K562 (cell line): ENCODE data around the gene CLDN24. TPM values are rescaled to one million over a fixed set of nuclear protein-coding genes. Genes with fewer than 3 reads are reported as not detected.
A peak's percentile ranks its signal among the peaks of the same experiment; 100 is the strongest.

Experiments used
- ATAC-seq: fragments of 200-7000 bp; cut with Tn5 transposase; 3 replicates; pipeline ENCODE4 v1.9.1; 2020; ENCODE audit warnings: moderate library complexity
- BruUV-seq: library from RNA; stranded (reverse); fragments of 400-500 nt; replicated peaks from 2 replicates; lab custom pipeline; 2021; lab: Mats Ljungman, UMichigan
- CTCF ChIA-PET: fragments of 300-600 bp; formaldehyde crosslinking; extraction: SDS; loops from one replicate; lab custom pipeline; 2021; ENCODE audit warnings: low intra/inter-chr PET ratio; lab: Yijun Ruan, JAX
- POLR2A ChIA-PET: fragments of 300-600, 350-650 bp; sonication (Branson Sonifier 250); formaldehyde crosslinking; extraction: SDS; loops from one replicate; lab custom pipeline; 2021; ENCODE audit warnings: antibody characterized with exemption, inconsistent platforms; lab: Yijun Ruan, JAX
- DNase-seq, 4 experiments: peaks; one replicate each; pipeline versions ENCODE4 v3.0.0 to v3.0.0-alpha.2; 2011 to 2018; ENCODE audit warnings: low spot score in 3 of 4, mixed read lengths in 3 of 4; ENCODE audit errors: extremely low read depth in 1 of 4
- FAIRE-seq: peaks from 2 replicates; lab custom pipeline; 2011; peaks lifted over from hg19 to GRCh38; lab: Jason Lieb, UNC
- H2AFZ ChIP-seq: 2 replicates; pipeline ENCODE4 v1.6.0; 2011; ENCODE audit warnings: low read depth, low read length, control low read depth, inconsistent platforms
- H3K27ac ChIP-seq: fragments of 200-600 bp; 3 replicates; pipeline ENCODE4 v1.8.0; 2011; ENCODE audit warnings: low read depth, mild to moderate bottlenecking, control low read depth, inconsistent platforms, low read length, moderate library complexity, mixed read lengths; ENCODE audit errors: extremely low read depth
- H3K27me3 ChIP-seq, 2 experiments: fragments of 300-600 bp in 1 of 2; 2 replicates in 1 of 2; 3 replicates in 1 of 2; pipeline versions ENCODE4 v1.6.0 to v1.8.0; 2011; ENCODE audit warnings: inconsistent platforms in 2 of 2, low read length in 2 of 2, mild to moderate bottlenecking in 1 of 2, mixed read lengths in 1 of 2, moderate library complexity in 1 of 2; ENCODE audit not compliant: control insufficient read depth in 2 of 2, insufficient read depth in 2 of 2
- H3K36me3 ChIP-seq: fragments of 300-600 bp; 3 replicates; pipeline ENCODE4 v1.8.0; 2011; ENCODE audit warnings: mild to moderate bottlenecking, low read length, inconsistent platforms; ENCODE audit not compliant: control insufficient read depth, insufficient read depth
- H3K4me1 ChIP-seq, 2 experiments: fragments of 200-600 bp in 1 of 2; replicated peaks in 1 of 2; 2 replicates in 1 of 2; 3 replicates in 1 of 2; pipeline versions ENCODE4 v1.5.1 to v1.8.0; 2011; ENCODE audit warnings: inconsistent platforms in 2 of 2, low read length in 2 of 2, mild to moderate bottlenecking in 1 of 2, mixed read lengths in 1 of 2, moderate library complexity in 1 of 2; ENCODE audit not compliant: control insufficient read depth in 2 of 2, insufficient read depth in 2 of 2
- H3K4me2 ChIP-seq: 2 replicates; pipeline ENCODE4 v1.6.1; 2011; ENCODE audit warnings: low read length, control low read depth, inconsistent platforms, mixed read lengths; ENCODE audit not compliant: insufficient read depth
- H3K4me3 ChIP-seq: fragments of 200-600 bp; sonication (generic), shearing (Covaris generic); 2 replicates; pipeline ENCODE4 v1.5.1; 2016; ENCODE audit warnings: control low read depth, inconsistent platforms
- H3K79me2 ChIP-seq: fragments of 200-600 bp; 3 replicates; pipeline ENCODE4 v1.8.0; 2011; ENCODE audit warnings: low read length, inconsistent platforms; ENCODE audit not compliant: control insufficient read depth, insufficient read depth
- H3K9ac ChIP-seq, 2 experiments: 2 replicates each; pipeline versions ENCODE4 v1.6.0 to v1.6.1; 2011; ENCODE audit warnings: low read depth in 2 of 2, low read length in 2 of 2, control low read depth in 1 of 2, inconsistent platforms in 1 of 2, mild to moderate bottlenecking in 1 of 2, mixed read lengths in 1 of 2; ENCODE audit not compliant: insufficient read depth in 1 of 2
- H3K9me1 ChIP-seq: one replicate; pipeline ENCODE4 v1.6.0; 2011; ENCODE audit warnings: inconsistent platforms, mild to moderate bottlenecking, low read length, moderate library complexity; ENCODE audit not compliant: control insufficient read depth, insufficient read depth
- H3K9me3 ChIP-seq: replicated peaks from 2 replicates; pipeline ENCODE4 v1.5.1; 2011; ENCODE audit warnings: low read depth, low read length, inconsistent platforms; ENCODE audit not compliant: control insufficient read depth, insufficient read depth
- H4K20me1 ChIP-seq: replicated peaks from 2 replicates; pipeline ENCODE4 v1.6.1; 2011; ENCODE audit warnings: low read length, inconsistent platforms, mixed read lengths; ENCODE audit not compliant: control insufficient read depth, insufficient read depth
- ETV1 ChIP-seq: fragments of 450-650 bp; conservative IDR thresholded peaks from 2 replicates; pipeline ENCODE4 v1.6.1; 2016; ENCODE audit warnings: missing genetic modification characterization, control low read depth, low read depth, missing compliant biosample characterization
- GATAD2B ChIP-seq: fragments of 450-650 bp; IDR thresholded peaks from 2 replicates; pipeline ENCODE4 v1.6.1; 2017; ENCODE audit warnings: mild to moderate bottlenecking, borderline replicate concordance
- HNRNPL ChIP-seq: fragments of 200-400 bp; formaldehyde crosslinking; IDR thresholded peaks from 2 replicates; pipeline ENCODE4 v1.6.1; 2017; ENCODE audit warnings: low read depth, mild to moderate bottlenecking, low read length
- MEIS2 ChIP-seq: fragments of 450-650 bp; IDR thresholded peaks from 2 replicates; pipeline ENCODE4 v1.6.1; 2014; ENCODE audit warnings: mild to moderate bottlenecking; ENCODE audit not compliant: partially characterized antibody
- PHB2 ChIP-seq: fragments of 450-650 bp; IDR thresholded peaks from 2 replicates; pipeline ENCODE4 v1.6.1; 2017; ENCODE audit warnings: low read depth
- PKNOX1 ChIP-seq: fragments of 450-650 bp; IDR thresholded peaks from 2 replicates; pipeline ENCODE4 v1.6.1; 2016
- RB1 ChIP-seq: fragments of 450-650 bp; IDR thresholded peaks from 2 replicates; pipeline ENCODE4 v1.6.1; 2017; ENCODE audit warnings: low read depth, mild to moderate bottlenecking
- WGBS: fragments of 100-300 bp; shearing (Covaris generic); methylation state at CpG from one replicate; pipeline ENCODE4 v1.1.6; 2016; ENCODE audit warnings: low coverage, mixed read lengths; ENCODE audit not compliant: insufficient coverage; ENCODE audit errors: missing lambda C conversion rate; 5-methylcytosine and 5-hydroxymethylcytosine counted together
- in situ Hi-C: fragments of 300-500 bp; cut with MboI; formaldehyde crosslinking; loops from 4 replicates; pipeline ENCODE4 v1.15.0; 2018; ENCODE audit warnings: inconsistent platforms, mixed read lengths
- intact Hi-C: fragments of 100-400 bp; cut with micrococcal nuclease; formaldehyde crosslinking; loops from 2 replicates; pipeline ENCODE4 v1.14.2; 2022
- polyA plus RNA-seq, 8 experiments: library from polyadenylated mRNA; depleted of rRNA in 4 of 8; stranded (reverse) in 5 of 8; unstranded in 3 of 8; fragments of >200 nt; fragmentation: Nextera tagmentation in 2 of 8; fragmentation: Illumina TruSeq in 1 of 8; extraction: Ambion mirVana in 2 of 8; extraction: Trizol in 1 of 8; gene quantifications; 2 replicates each; pipeline versions ENCODE4 v1.2.1 to v1.2.3, GENCODE V29; 2011 to 2014; ENCODE audit warnings: inconsistent platforms in 1 of 8, missing spikeins in 1 of 8
- total RNA-seq, 7 experiments: library from RNA; depleted of rRNA in 6 of 7; stranded (reverse); fragments of >200 nt in 6 of 7; fragmentation: Illumina TruSeq in 2 of 7; extraction: Trizol in 2 of 7; gene quantifications; 2 replicates each; pipeline versions ENCODE4 v1.2.1 to v1.2.3, GENCODE V29; 2011 to 2021; ENCODE audit warnings: low replicate concordance in 1 of 7
- TF ChIP-seq, protein P1 (sequence below), 2 experiments: fragments of 450-650 bp; IDR thresholded peaks; 2 replicates each; pipeline ENCODE4 v1.6.1; 2016; ENCODE audit warnings: mild to moderate bottlenecking in 2 of 2, borderline replicate concordance in 1 of 2, low read depth in 1 of 2, moderate library complexity in 1 of 2
- TF ChIP-seq, protein P2 (sequence below): sonication (generic); formaldehyde crosslinking; IDR thresholded peaks from 2 replicates; pipeline ENCODE4 v1.8.0; 2022; ENCODE audit warnings: mild to moderate bottlenecking, missing genetic modification reagents
- TF ChIP-seq, protein P3 (sequence below): sonication (generic); formaldehyde crosslinking; IDR thresholded peaks from 2 replicates; pipeline ENCODE4 v1.8.0; 2022; ENCODE audit warnings: mild to moderate bottlenecking, missing genetic modification reagents, borderline replicate concordance

Gene CLDN24
- total and polyA plus RNA-seq, 9 of the 15 experiments (the other 6 are each of a cell fraction or from before 2014, with no cell fraction given): not detected

DNA sequence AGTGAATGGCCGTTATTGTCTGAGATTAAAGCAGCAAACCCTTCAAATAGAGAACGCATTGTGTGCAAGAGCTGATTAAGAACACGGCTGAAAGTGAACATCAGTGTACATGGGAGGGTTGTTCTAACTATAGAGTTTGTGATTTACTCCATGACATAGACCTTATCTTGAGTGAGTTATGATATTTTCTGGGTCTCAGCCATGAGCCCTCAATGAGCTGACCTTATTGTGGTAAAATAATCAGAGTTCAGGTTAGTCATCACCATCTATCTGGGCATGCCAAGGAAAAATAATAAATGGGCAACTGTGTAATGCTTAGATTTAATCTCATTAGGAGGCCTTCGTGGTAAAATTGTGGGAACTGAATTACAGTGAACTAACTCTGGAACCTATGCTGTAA, 33.2 kb upstream of the CLDN24 start:
- H3K9me3 ChIP-seq: no peaks in the 10 kb centered on the region
- intact Hi-C loops: no loop called here
- H3K4me3 ChIP-seq: no peak overlapping the region
- H3K27me3 ChIP-seq: no peaks in the 10 kb centered on the region
- in situ Hi-C loops: no loop called here
- BruUV-seq: no TSS peak
- FAIRE-seq: no peak
- ATAC-seq: no peak
- no peaks in the 10 kb centered on the region for H3K9me1 ChIP-seq
- H3K36me3 ChIP-seq: no peaks in the 10 kb centered on the region
- ChIA-PET CTCF (no interaction called here), POLR2A (interaction anchor here (0.8 kb wide), 1 partner anchor 44 kb away, joined by 3 read pairs; no protein-coding TSS in a partner anchor)
- H3K9ac ChIP-seq: no peak overlapping the region
- no peaks in the 10 kb centered on the region for H3K79me2 ChIP-seq
- H3K27ac ChIP-seq: no peak overlapping the region
- H3K4me1 ChIP-seq: peaks cover 10 to 17% of the 10 kb centered on the region in 2 experiments; a peak in 4 of 5 replicates
- DNase-seq: no peak
- H2AFZ ChIP-seq: no peak overlapping the region
- WGBS: 28% methylated on average over 4 of the region's 4 CpGs
- no peak overlapping the region for H3K4me2 ChIP-seq
- H4K20me1 ChIP-seq: no peaks in the 10 kb centered on the region
- TF ChIP-seq HNRNPL (no peak), PHB2 (no peak), ETV1 (tag) (no peak), RB1 (no peak), PKNOX1 (0 out of 2 replicates have a peak, but pooled peaks have one; percentile 26), MEIS2 (peak; percentile 63), GATAD2B (no peak)
- TF ChIP-seq, protein P1, sequence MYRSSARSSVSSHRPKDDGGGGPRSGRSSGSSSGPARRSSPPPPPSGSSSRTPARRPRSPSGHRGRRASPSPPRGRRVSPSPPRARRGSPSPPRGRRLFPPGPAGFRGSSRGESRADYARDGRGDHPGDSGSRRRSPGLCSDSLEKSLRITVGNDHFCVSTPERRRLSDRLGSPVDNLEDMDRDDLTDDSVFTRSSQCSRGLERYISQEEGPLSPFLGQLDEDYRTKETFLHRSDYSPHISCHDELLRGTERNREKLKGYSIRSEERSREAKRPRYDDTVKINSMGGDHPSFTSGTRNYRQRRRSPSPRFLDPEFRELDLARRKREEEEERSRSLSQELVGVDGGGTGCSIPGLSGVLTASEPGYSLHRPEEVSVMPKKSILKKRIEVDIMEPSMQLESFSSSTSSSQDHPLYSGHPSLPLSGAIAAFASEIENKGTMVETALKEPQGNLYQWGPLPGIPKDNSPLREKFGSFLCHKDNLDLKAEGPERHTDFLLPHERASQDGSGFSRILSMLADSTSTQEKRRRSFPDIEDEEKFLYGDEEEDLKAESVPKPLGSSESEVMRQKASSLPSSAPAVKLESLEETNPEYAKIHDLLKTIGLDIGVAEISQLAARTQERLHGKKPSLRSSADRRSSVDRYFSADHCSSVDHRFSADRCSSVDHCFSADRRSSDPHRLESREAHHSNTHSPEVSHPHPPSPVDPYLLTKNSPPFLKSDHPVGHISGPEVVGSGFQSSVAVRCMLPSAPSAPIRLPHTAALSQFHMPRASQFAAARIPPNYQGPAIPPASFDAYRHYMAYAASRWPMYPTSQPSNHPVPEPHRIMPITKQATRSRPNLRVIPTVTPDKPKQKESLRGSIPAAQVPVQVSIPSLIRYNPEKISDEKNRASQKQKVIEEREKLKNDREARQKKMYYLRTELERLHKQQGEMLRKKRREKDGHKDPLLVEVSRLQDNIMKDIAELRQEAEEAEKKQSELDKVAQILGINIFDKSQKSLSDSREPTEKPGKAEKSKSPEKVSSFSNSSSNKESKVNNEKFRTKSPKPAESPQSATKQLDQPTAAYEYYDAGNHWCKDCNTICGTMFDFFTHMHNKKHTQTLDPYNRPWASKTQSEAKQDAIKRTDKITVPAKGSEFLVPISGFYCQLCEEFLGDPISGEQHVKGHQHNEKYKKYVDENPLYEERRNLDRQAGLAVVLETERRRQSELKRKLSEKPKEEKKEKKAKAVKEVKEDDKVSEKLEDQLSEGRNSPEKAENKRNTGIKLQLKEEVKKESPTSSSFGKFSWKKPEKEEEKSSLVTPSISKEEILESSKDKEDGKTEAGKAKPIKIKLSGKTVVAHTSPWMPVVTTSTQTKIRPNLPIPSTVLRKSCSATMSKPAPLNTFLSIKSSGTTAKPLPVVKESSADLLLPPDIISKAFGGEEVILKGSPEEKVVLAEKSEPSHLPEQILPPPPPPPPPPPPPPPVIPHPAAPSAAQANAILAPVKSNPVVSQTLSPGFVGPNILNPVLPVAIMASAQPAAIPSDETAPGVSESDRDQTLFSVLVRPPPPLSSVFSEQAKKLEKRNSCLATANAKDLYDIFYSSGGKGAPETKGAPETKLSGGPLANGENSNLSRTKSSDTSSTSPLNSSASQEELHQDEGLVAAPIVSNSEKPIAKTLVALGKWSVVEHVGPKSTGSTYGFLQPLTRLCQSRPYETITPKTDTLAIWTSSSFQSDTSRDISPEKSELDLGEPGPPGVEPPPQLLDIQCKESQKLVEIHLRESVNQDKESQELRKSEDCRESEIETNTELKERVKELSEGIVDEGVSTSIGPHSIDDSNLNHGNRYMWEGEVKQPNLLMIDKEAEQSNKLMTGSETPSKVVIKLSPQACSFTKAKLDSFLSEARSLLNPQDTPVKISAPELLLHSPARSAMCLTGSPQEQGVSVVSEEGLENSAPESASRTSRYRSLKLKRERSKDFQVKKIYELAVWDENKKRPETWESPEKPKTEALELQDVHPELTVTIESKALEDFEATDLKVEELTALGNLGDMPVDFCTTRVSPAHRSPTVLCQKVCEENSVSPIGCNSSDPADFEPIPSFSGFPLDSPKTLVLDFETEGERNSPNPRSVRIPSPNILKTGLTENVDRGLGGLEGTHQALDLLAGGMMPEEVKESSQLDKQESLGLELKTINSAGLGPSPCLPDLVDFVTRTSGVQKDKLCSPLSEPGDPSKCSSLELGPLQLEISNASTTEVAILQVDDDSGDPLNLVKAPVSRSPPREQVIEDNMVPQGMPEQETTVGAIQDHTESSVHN (IDR thresholded peaks at IDR 0.05; ENCODE audit: borderline replicate concordance in 1 of 2, low read depth in 1 of 2): no peak
- TF ChIP-seq, protein P2, sequence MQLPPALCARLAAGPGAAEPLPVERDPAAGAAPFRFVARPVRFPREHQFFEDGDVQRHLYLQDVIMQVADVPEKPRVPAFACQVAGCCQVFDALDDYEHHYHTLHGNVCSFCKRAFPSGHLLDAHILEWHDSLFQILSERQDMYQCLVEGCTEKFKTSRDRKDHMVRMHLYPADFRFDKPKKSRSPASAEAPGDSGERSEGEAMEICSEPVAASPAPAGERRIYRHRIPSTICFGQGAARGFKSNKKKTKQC: no peak
- TF ChIP-seq, protein P3, sequence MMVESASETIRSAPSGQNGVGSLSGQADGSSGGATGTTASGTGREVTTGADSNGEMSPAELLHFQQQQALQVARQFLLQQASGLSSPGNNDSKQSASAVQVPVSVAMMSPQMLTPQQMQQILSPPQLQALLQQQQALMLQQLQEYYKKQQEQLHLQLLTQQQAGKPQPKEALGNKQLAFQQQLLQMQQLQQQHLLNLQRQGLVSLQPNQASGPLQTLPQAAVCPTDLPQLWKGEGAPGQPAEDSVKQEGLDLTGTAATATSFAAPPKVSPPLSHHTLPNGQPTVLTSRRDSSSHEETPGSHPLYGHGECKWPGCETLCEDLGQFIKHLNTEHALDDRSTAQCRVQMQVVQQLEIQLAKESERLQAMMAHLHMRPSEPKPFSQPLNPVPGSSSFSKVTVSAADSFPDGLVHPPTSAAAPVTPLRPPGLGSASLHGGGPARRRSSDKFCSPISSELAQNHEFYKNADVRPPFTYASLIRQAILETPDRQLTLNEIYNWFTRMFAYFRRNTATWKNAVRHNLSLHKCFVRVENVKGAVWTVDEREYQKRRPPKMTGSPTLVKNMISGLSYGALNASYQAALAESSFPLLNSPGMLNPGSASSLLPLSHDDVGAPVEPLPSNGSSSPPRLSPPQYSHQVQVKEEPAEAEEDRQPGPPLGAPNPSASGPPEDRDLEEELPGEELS: no peak
